Loucy (cell line): Measurements from ENCODE around the gene CCDC57.

ENCODE experiments used
- H2AFZ ChIP-seq: fragments of 200-600 bp; sonication (generic); 2 replicates; pipeline ENCODE4 v1.6.0; 2016; ENCODE audit warnings: antibody characterized with exemption, mild to moderate bottlenecking, low read length, moderate library complexity
- H3F3A ChIP-seq: fragments of 200-600 bp; 2 replicates; pipeline ENCODE4 v1.6.0; 2016; ENCODE audit warnings: antibody characterized with exemption, low read depth, mild to moderate bottlenecking
- H3K27me3 ChIP-seq: fragments of 200-600 bp; sonication (generic); 2 replicates; pipeline ENCODE4 v1.6.1; 2014; ENCODE audit warnings: low read length, mild to moderate bottlenecking; ENCODE audit not compliant: insufficient read depth, poor library complexity, severe bottlenecking
- H3K36me3 ChIP-seq: fragments of 200-600 bp; sonication (generic); 2 replicates; pipeline ENCODE4 v1.6.1; 2016; ENCODE audit warnings: low read length; ENCODE audit not compliant: insufficient read depth
- H3K4me1 ChIP-seq: fragments of 200-600 bp; sonication (generic); 2 replicates; pipeline ENCODE4 v1.5.1; 2014; ENCODE audit warnings: low read length, mild to moderate bottlenecking; ENCODE audit not compliant: insufficient read depth, poor library complexity, severe bottlenecking
- H3K4me2 ChIP-seq: fragments of 200-600 bp; sonication (generic); 2 replicates; pipeline ENCODE4 v1.6.0; 2014; ENCODE audit warnings: antibody characterized with exemption, low read length, low read depth, mild to moderate bottlenecking; ENCODE audit not compliant: poor library complexity, severe bottlenecking
- H3K4me3 ChIP-seq: fragments of 200-600 bp; sonication (generic); 2 replicates; pipeline ENCODE4 v1.5.1; 2014; ENCODE audit warnings: low read length, mild to moderate bottlenecking, mixed read lengths; ENCODE audit not compliant: poor library complexity, severe bottlenecking
- H3K79me2 ChIP-seq: fragments of 200-600 bp; sonication (generic); 2 replicates; pipeline ENCODE4 v1.6.1; 2014; ENCODE audit warnings: low read length; ENCODE audit not compliant: insufficient read depth
- H3K9ac ChIP-seq: fragments of 200-600 bp; sonication (generic); 2 replicates; pipeline ENCODE4 v1.6.0; 2014; ENCODE audit warnings: mild to moderate bottlenecking, low read depth, low read length, moderate library complexity; ENCODE audit not compliant: poor library complexity, severe bottlenecking
- H3K9me2 ChIP-seq: fragments of 200-600 bp; sonication (generic); replicated peaks from 2 replicates; pipeline ENCODE4 v1.6.1; 2016; ENCODE audit warnings: low read depth, low read length, mixed read lengths
- H3K9me3 ChIP-seq: fragments of 200-600 bp; sonication (generic); 2 replicates; pipeline ENCODE4 v1.6.1; 2014; ENCODE audit warnings: mild to moderate bottlenecking, antibody characterized with exemption, low read length, low read depth; ENCODE audit not compliant: insufficient read depth
- H4K20me1 ChIP-seq: fragments of 200-600 bp; sonication (generic); 2 replicates; pipeline ENCODE4 v1.6.0; 2014; ENCODE audit warnings: antibody characterized with exemption, low read length, mild to moderate bottlenecking; ENCODE audit not compliant: insufficient read depth, poor library complexity, severe bottlenecking
- EZH2phosphoT487 ChIP-seq: fragments of 200-600 bp; IDR thresholded peaks from 2 replicates; pipeline ENCODE4 v1.6.1; 2018; ENCODE audit warnings: antibody characterized with exemption, mild to moderate bottlenecking, moderate library complexity, borderline replicate concordance
- TF ChIP-seq, protein P1 (sequence below): fragments of 200-600 bp; sonication (generic); conservative IDR thresholded peaks from 2 replicates; pipeline ENCODE4 v1.5.1; 2014; ENCODE audit warnings: mild to moderate bottlenecking, antibody characterized with exemption, low read length

Gene CCDC57

DNA sequence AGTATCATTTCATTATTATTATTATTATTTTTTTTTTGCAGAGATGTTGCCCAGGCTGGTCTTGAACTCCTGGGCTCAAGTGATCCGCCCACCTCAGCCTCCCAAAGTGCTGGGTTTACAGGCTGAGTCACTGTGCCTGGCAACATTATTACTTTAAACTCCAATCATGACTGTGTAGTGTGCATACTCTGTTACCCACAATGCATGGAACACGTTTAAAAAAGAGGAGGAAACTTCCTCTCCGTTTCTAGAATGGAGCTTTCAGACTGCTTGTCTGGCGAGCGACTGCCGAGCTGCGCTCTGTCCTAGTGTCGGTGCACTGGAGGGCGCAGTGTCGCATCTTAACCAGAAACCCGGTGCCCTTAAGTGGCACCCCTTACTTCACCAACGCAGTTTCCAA, 92.5 kb downstream of the CCDC57 start:
- no peaks in the 10 kb centered on the region for H4K20me1 ChIP-seq
- H3K4me2 ChIP-seq: no peak overlapping the region
- H3K79me2 ChIP-seq: peaks cover 9% of the 10 kb centered on the region; the same call in 1 of the 2 replicates
- H3K36me3 ChIP-seq: peaks cover 50% of the 10 kb centered on the region; the same call in 1 of the 2 replicates
- H3K4me1 ChIP-seq: no peaks in the 10 kb centered on the region
- H3K4me3 ChIP-seq: no peak overlapping the region
- no peak overlapping the region for H2AFZ ChIP-seq
- no peaks in the 10 kb centered on the region for H3F3A ChIP-seq
- H3K9me3 ChIP-seq: no peaks in the 10 kb centered on the region
- no peaks in the 10 kb centered on the region for H3K27me3 ChIP-seq
- no peaks in the 10 kb centered on the region for H3K9me2 ChIP-seq
- no peak overlapping the region for H3K9ac ChIP-seq
- TF ChIP-seq, protein P1, sequence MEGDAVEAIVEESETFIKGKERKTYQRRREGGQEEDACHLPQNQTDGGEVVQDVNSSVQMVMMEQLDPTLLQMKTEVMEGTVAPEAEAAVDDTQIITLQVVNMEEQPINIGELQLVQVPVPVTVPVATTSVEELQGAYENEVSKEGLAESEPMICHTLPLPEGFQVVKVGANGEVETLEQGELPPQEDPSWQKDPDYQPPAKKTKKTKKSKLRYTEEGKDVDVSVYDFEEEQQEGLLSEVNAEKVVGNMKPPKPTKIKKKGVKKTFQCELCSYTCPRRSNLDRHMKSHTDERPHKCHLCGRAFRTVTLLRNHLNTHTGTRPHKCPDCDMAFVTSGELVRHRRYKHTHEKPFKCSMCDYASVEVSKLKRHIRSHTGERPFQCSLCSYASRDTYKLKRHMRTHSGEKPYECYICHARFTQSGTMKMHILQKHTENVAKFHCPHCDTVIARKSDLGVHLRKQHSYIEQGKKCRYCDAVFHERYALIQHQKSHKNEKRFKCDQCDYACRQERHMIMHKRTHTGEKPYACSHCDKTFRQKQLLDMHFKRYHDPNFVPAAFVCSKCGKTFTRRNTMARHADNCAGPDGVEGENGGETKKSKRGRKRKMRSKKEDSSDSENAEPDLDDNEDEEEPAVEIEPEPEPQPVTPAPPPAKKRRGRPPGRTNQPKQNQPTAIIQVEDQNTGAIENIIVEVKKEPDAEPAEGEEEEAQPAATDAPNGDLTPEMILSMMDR: no peak
- TF ChIP-seq EZH2phosphoT487: no peak

DNA sequence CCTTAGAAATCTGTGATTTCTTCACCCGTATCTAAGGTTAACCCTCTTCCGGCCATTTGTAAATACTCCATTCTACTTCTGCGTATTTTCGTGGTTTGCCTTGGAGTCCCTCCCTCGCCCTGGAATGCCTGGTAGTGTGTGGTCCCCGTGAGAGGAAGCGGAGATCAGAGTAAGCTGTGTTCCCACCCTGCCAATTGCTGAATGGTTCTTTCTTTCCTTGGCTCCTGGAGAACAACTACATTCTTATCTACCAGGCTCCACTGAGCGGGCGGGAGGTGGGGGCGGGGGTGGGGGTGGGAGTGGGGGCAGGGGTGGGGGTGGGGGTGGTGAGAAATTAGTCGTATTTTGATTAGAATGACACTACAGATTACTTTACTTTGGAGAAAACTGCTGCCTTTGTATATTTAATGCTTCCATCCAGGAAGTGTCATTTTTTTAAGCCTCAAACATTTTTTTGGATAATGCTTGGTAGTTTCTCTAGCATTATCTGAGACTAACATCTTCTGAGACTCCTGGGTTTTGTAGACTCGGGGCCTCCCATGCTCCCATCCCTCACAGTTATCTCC, 93.7 kb downstream of the CCDC57 start:
- H3K36me3 ChIP-seq: peaks cover 49% of the 10 kb centered on the region; the same call in 1 of the 2 replicates
- H3K9ac ChIP-seq: no peak overlapping the region
- no peak overlapping the region for H3K4me3 ChIP-seq
- H3F3A ChIP-seq: no peaks in the 10 kb centered on the region
- TF ChIP-seq EZH2phosphoT487: no peak
- TF ChIP-seq, protein P1: no peak
- H4K20me1 ChIP-seq: no peaks in the 10 kb centered on the region
- no peaks in the 10 kb centered on the region for H3K4me1 ChIP-seq
- no peaks in the 10 kb centered on the region for H3K9me2 ChIP-seq
- H3K4me2 ChIP-seq: no peak overlapping the region
- H2AFZ ChIP-seq: no peak overlapping the region
- H3K9me3 ChIP-seq: no peaks in the 10 kb centered on the region
- no peaks in the 10 kb centered on the region for H3K27me3 ChIP-seq
- H3K79me2 ChIP-seq: 0 out of 2 replicates have a peak, but pooled peaks cover 4% of the 10 kb centered on the region

DNA sequence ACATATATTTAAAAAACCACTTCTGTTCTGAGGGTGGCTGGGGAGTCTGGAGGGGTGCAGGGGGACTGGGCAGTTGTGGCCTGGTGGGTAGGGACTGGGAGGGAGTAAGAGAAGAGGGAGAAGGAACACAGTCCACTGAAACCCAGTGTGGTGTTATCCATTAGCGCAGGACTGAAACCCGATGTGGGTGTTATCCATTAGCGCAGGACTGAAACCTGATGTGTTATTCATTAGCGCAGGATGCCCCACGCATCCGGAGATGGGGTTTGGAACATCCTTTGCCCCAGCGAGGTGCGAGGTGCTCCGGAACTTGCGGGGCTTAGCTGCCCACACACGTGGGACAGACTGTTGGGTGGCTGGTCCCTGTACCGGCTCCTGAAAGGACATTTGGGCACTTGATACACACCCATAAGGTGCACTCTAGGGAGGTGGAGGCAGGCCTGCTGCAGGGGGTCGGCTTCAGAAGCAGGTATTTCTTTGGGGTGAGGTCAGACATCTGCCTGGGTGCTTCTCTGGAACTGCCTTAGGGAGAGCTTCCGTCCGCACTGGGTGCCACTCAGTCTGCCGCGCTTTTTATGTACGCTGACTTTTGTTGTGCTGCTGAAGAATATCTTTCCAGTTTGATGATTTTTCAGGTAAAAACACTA, 94.4 kb downstream of the CCDC57 start:
- no peaks in the 10 kb centered on the region for H3K9me2 ChIP-seq
- H3K79me2 ChIP-seq: 0 out of 2 replicates have a peak, but pooled peaks cover 4% of the 10 kb centered on the region
- H4K20me1 ChIP-seq: no peaks in the 10 kb centered on the region
- peaks cover 50% of the 10 kb centered on the region; the same call in 1 of the 2 replicates for H3K36me3 ChIP-seq
- no peaks in the 10 kb centered on the region for H3K4me1 ChIP-seq
- H3K27me3 ChIP-seq: no peaks in the 10 kb centered on the region
- H3K9me3 ChIP-seq: no peaks in the 10 kb centered on the region
- H3K4me2 ChIP-seq: no peak overlapping the region
- H2AFZ ChIP-seq: no peak overlapping the region
- no peak overlapping the region for H3K9ac ChIP-seq
- no peak for TF ChIP-seq EZH2phosphoT487
- TF ChIP-seq, protein P1: no peak
- no peak overlapping the region for H3K4me3 ChIP-seq
- H3F3A ChIP-seq: no peaks in the 10 kb centered on the region
